Stimulated activated CD4-positive, alpha-beta T cell treated with anti-CD3 and anti-CD28 coated beads, Interleukin-15, amount 100 ng/mL, for 24 hours (primary cell): ENCODE data around the gene C5AR2.
"Not testable (repeated sequence)": the region's sequence is repeated elsewhere in the genome, so short reads cannot be mapped to it uniquely, and the experiment has no call there.

ENCODE experiments used
- DNase-seq: peaks from one replicate; pipeline ENCODE4 v3.0.0-alpha.2; 2020

Gene C5AR2

GRCh38 chr19:47365455-47365854 lies 33.5 kb downstream of the C5AR2 start:
- DNase-seq = not testable (repeated sequence)

- no peak for DNase-seq
Observed at GRCh38 chr19:47370045-47370611, 38.2 kb downstream of the C5AR2 start.

- DNase-seq = no peak
Observed at GRCh38 chr19:47371261-47371660, 39.3 kb downstream of the C5AR2 start.

GRCh38 chr19:47372603-47373002 lies 40.6 kb downstream of the C5AR2 start:
- no peak for DNase-seq

- DNase-seq = no peak
Observed at GRCh38 chr19:47373246-47374240, 41.6 kb downstream of the C5AR2 start.

- DNase-seq = no peak
Observed at GRCh38 chr19:47374876-47375693, 43.1 kb downstream of the C5AR2 start.

- DNase-seq = no peak
Observed at GRCh38 chr19:47375694-47376588, 44.0 kb downstream of the C5AR2 start.

GRCh38 chr19:47376589-47377144 lies 44.7 kb downstream of the C5AR2 start:
- no peak for DNase-seq

- DNase-seq = no peak
Observed at GRCh38 chr19:47377208-47377701, 45.3 kb downstream of the C5AR2 start.

- DNase-seq = no peak
Observed at GRCh38 chr19:47377801-47378200, 45.8 kb downstream of the C5AR2 start.

- DNase-seq = no peak
Observed at GRCh38 chr19:47378246-47378645, 46.3 kb downstream of the C5AR2 start.

- no peak for DNase-seq
Observed at GRCh38 chr19:47379381-47379938, 47.5 kb downstream of the C5AR2 start.

GRCh38 chr19:47380559-47380958 lies 48.6 kb downstream of the C5AR2 start:
- DNase-seq = no peak

GRCh38 chr19:47381121-47381520 lies 49.1 kb downstream of the C5AR2 start:
- no peak for DNase-seq

- DNase-seq = no peak
Observed at GRCh38 chr19:47381653-47382279, 49.8 kb downstream of the C5AR2 start.

- not testable (repeated sequence) for DNase-seq
Observed at GRCh38 chr19:47383890-47384289, 51.9 kb downstream of the C5AR2 start.

- not testable (repeated sequence) for DNase-seq
Observed at GRCh38 chr19:47384533-47384932, 52.6 kb downstream of the C5AR2 start.

- not testable (repeated sequence) for DNase-seq
Observed at GRCh38 chr19:47386582-47386981, 54.6 kb downstream of the C5AR2 start.

GRCh38 chr19:47387623-47388022 lies 55.6 kb downstream of the C5AR2 start:
- not testable (repeated sequence) for DNase-seq

GRCh38 chr19:47388721-47389120 lies 56.7 kb downstream of the C5AR2 start:
- DNase-seq = not testable (repeated sequence)

GRCh38 chr19:47389150-47389556 lies 57.2 kb downstream of the C5AR2 start:
- no peak for DNase-seq
